MM.1S (cell line): Measurements from ENCODE around the gene TFEB.

Experiments used
- DNase-seq: peaks from one replicate; pipeline ENCODE4 v3.0.0-alpha.2; 2015
- H2AFZ ChIP-seq: fragments of 300-600 bp; sonication (generic); 2 replicates; pipeline ENCODE4 v1.6.0; 2016; ENCODE audit warnings: antibody characterized with exemption, low read length
- H3F3A ChIP-seq: fragments of 300-600 bp; sonication (generic); 2 replicates; pipeline ENCODE4 v1.6.1; 2016; ENCODE audit warnings: mild to moderate bottlenecking, antibody characterized with exemption, low read length, moderate library complexity, mixed read lengths; ENCODE audit not compliant: insufficient read depth
- H3K27ac ChIP-seq: fragments of 300-600 bp; sonication (generic); 2 replicates; pipeline ENCODE4 v1.5.1; 2016; ENCODE audit warnings: mild to moderate bottlenecking, low read length
- H3K27me3 ChIP-seq: fragments of 300-600 bp; sonication (generic); replicated peaks from 2 replicates; pipeline ENCODE4 v1.6.0; 2016; ENCODE audit warnings: low read length; ENCODE audit not compliant: insufficient read depth
- H3K36me3 ChIP-seq: fragments of 300-600 bp; sonication (generic); replicated peaks from 2 replicates; pipeline ENCODE4 v1.6.1; 2016; ENCODE audit warnings: mild to moderate bottlenecking, low read length, mixed read lengths; ENCODE audit not compliant: insufficient read depth
- H3K4me1 ChIP-seq: fragments of 300-600 bp; sonication (generic); 2 replicates; pipeline ENCODE4 v1.6.1; 2016; ENCODE audit warnings: low read length, mixed read lengths
- H3K4me2 ChIP-seq: fragments of 300-600 bp; sonication (generic); 2 replicates; pipeline ENCODE4 v1.6.0; 2016; ENCODE audit warnings: low read depth, low read length
- H3K4me3 ChIP-seq: fragments of 300-600 bp; sonication (generic); 2 replicates; pipeline ENCODE4 v1.5.1; 2016; ENCODE audit warnings: low read length, mixed read lengths
- H3K79me2 ChIP-seq: fragments of 300-600 bp; sonication (generic); 2 replicates; pipeline ENCODE4 v1.6.1; 2016; ENCODE audit warnings: mixed run types, low read length, mixed read lengths
- H3K9ac ChIP-seq: fragments of 300-600 bp; sonication (generic); 2 replicates; pipeline ENCODE4 v1.6.1; 2016; ENCODE audit warnings: low read length, mixed read lengths
- H3K9me2 ChIP-seq: fragments of 300-600 bp; sonication (generic); replicated peaks from 2 replicates; pipeline ENCODE4 v1.6.1; 2016; ENCODE audit warnings: mild to moderate bottlenecking, low read length, mixed read lengths; ENCODE audit not compliant: insufficient read depth
- H3K9me3 ChIP-seq: fragments of 300-600 bp; sonication (generic); replicated peaks from 2 replicates; pipeline ENCODE4 v1.6.1; 2016; ENCODE audit warnings: mild to moderate bottlenecking, low read length, mixed read lengths; ENCODE audit not compliant: insufficient read depth
- H4K20me1 ChIP-seq: fragments of 300-600 bp; sonication (generic); 2 replicates; pipeline ENCODE4 v1.6.1; 2016; ENCODE audit warnings: mild to moderate bottlenecking, low read length, moderate library complexity, mixed read lengths; ENCODE audit not compliant: insufficient read depth
- EZH2 ChIP-seq: fragments of 300-600 bp; sonication (generic); optimal IDR thresholded peaks from 2 replicates; pipeline ENCODE3; 2017; ENCODE audit warnings: low read depth, mild to moderate bottlenecking, antibody characterized with exemption, low read length, mixed read lengths
- EZH2phosphoT487 ChIP-seq: fragments of 300-600 bp; sonication (generic); IDR thresholded peaks from 2 replicates; pipeline ENCODE4 v1.6.1; 2018; ENCODE audit warnings: antibody characterized with exemption, low read length
- TF ChIP-seq, protein P1 (sequence below): fragments of 300-600 bp; sonication (generic); IDR thresholded peaks from 2 replicates; pipeline ENCODE4 v1.5.1; 2016; ENCODE audit warnings: antibody characterized with exemption, low read length, mixed read lengths

The TFEB gene

GRCh38 chr6:41634657-41635056, 100.8 kb downstream of the TFEB start:
- Histone ChIP-seq H3K9me3 (no peaks in the 10 kb centered on the region), H3K27ac (no peak overlapping the region), H2AFZ (no peak overlapping the region), H3K9me2 (no peaks in the 10 kb centered on the region), H3F3A (no peaks in the 10 kb centered on the region), H3K4me1 (no peaks in the 10 kb centered on the region), H3K4me2 (no peak overlapping the region), H3K9ac (no peak overlapping the region), H3K36me3 (no peaks in the 10 kb centered on the region), H3K27me3 (peaks cover 83% of the 10 kb centered on the region), H3K4me3 (no peak overlapping the region), H3K79me2 (no peaks in the 10 kb centered on the region), H4K20me1 (no peaks in the 10 kb centered on the region)
- DNase-seq: no peak
- no peak for TF ChIP-seq EZH2phosphoT487
- TF ChIP-seq, protein P1, sequence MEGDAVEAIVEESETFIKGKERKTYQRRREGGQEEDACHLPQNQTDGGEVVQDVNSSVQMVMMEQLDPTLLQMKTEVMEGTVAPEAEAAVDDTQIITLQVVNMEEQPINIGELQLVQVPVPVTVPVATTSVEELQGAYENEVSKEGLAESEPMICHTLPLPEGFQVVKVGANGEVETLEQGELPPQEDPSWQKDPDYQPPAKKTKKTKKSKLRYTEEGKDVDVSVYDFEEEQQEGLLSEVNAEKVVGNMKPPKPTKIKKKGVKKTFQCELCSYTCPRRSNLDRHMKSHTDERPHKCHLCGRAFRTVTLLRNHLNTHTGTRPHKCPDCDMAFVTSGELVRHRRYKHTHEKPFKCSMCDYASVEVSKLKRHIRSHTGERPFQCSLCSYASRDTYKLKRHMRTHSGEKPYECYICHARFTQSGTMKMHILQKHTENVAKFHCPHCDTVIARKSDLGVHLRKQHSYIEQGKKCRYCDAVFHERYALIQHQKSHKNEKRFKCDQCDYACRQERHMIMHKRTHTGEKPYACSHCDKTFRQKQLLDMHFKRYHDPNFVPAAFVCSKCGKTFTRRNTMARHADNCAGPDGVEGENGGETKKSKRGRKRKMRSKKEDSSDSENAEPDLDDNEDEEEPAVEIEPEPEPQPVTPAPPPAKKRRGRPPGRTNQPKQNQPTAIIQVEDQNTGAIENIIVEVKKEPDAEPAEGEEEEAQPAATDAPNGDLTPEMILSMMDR: no peak
- no peak for TF ChIP-seq EZH2
